ENCODE measurements around the gene RIOK2.

RIOK2 gene

DNA sequence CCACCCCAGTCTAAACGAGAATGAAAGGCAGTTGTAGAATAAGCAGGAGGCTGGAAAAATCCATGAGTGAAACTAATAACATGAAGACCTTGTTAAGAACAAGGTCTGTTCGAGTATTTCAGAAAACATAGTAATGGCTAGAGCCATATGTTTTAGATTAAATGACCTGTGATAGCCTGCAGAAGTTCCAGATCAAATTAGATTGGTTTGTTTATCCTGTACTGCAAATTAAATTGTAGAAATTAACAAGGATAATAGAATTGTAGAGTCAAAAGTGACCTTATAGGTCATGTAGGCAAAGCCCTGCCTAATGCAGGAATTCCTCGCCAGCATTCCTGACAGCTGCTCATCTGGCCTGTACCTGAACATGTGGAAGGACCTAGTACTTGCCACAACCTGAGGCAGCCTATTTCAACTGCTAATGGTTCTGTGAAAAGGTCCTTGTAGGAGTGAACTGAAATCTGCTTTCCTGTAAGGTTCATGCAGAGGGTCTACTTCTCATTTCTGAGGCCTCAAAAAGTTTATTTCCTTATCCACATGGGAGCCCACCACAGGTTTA is 57.8 kb downstream of the RIOK2 start:
- DNase-seq (ENCODE audit: low read depth) = no peak

DNA sequence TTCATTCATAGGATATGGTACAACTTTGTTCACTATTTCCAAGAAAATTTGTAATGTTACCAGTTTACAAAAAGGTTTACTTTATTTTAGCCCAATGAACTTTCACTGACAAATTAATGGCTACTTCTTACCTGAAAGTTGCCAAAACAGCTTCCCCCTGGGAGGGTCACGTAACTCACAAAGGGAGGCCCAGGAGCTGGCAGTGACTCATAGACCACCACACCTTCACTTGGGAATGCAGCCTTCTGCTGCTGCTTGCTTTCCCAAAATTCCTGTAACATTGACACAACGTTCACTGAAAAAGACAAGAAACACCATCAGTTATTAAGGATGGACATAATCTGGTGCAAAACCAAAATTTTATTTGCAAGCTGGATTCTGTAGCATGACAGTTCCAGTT is 58.7 kb downstream of the RIOK2 start:
- no peak for DNase-seq (ENCODE audit: low read depth)

DNA sequence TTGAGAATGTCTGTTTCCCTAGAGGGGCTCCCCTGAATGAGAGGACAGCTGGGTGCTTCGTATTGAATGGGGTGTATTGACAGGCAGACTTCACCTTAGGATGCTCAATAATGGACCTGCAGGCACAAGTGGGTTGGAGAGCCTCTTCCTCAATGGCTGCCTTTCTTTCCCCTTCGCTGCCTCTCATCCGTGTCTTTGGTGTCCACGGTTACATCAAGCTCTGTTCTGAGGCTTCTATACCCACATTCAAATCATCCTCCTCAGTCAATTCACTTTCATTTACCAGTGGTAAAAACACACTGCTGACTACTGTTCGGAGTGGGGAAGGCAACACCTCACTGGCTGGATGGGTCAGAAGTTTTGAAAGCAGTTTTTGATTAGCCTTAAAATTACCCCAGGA is 61.2 kb downstream of the RIOK2 start:
- no peak for DNase-seq (ENCODE audit: low read depth)

DNA sequence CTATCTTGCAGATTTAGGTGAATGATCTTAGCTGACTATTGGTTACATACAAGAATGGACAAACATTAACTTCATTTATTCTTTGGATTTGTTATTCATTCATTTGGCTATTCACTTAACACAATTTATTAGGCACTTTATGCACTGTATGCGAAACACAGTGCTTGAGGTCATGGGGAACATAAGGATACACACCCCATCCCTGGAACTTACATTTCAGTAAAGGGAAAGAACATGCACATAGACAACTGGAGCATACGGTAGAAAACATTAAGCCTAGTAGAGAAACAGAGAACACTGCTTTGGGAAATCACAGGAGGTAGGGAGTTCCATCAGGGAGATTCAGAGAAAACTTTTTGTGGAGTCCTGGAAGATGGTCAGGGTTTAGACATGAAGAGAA is 62.9 kb downstream of the RIOK2 start:
- no peak for DNase-seq (ENCODE audit: low read depth)

DNA sequence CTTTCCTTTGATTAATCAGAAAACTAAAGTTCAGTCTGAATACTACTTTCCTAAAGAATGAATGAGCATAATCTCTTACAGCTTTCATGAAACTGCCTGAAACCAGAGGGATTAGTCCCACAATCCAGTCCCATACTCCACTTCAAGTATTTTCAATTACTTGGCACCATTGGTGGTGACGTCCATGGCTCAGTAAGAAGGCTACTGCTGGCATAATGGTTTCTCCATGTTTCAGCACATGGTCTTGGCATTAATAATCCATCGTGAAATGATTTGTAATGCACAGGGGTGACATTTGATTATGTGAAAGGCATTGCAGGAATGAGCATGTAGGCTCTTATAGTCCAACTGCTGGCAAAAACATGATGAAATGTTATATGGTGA is 64.0 kb downstream of the RIOK2 start:
- no peak for DNase-seq (ENCODE audit: low read depth)

DNA sequence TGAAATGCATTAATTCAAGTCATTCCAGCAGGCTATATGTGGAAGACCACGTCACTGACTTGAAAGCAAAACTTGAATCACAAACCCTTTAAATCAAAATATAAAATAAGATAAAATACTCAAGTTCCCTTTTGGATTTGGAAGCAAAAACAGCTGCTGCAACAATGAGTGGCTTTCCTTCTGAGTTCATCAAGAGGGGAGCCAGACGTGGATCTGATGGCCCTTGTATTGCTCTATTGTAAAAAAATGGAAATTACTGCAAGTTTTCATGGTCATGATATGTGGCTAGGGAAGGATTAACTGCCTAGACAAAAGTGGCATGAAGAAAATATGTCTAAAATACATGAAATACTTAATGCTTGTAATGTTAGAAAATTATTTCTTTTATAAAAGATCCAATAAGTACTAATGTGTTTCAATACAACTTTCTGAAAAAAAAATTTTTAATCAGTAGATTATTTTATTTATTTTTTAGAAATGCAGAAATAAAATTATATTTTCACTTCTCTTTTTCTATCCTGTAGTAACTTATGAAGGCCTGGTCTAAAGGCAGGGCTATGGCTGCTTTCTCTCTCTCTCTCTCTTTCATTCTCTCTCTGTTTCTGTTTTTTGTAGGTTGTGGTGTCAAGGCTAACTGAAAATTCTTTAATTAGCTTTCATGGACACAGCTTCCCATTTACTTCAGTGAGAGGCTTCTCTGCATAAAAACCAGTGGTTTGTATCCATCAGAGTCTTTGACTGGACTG is 64.6 kb downstream of the RIOK2 start:
- no peak for DNase-seq (ENCODE audit: low read depth)

DNA sequence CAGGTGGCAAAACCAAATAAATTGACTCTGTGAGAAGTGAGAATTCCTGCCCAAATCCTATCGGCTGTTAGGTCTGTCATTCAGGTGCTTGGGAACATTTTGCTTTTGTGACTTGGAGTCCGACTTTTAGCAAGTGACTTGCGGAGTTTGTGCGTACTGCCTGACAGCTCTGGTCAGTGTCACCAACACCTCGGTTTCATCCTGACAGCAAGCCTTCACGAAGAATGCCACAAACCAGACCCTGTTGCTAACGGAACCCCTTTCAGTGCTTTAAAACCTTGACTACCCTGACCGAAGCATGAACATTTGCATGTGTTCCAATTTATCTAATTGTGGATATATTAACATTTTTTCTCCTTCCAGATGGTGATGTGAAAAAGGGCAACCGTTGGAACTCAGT is 67.1 kb downstream of the RIOK2 start:
- DNase-seq (ENCODE audit: low read depth) = no peak

DNA sequence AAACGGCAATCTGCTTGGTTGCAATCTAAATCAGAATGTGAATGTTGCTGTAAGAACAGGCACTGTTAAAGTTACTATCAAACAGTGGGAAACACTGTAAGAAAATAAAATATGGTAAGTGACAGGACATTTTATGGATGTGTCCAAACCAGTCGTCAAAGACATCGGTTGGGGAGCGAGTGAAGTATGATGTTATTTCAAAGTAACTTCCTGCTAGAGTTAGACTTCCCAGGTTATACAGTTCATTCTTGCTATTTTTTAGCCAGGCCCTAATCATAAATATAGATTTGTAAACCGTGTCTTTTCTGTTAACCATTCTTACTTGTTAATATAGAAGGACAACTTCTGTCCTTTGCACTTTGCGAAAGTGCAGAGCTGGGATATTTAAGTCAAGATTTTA is 70.8 kb downstream of the RIOK2 start:
- no peak for DNase-seq (ENCODE audit: low read depth)

DNA sequence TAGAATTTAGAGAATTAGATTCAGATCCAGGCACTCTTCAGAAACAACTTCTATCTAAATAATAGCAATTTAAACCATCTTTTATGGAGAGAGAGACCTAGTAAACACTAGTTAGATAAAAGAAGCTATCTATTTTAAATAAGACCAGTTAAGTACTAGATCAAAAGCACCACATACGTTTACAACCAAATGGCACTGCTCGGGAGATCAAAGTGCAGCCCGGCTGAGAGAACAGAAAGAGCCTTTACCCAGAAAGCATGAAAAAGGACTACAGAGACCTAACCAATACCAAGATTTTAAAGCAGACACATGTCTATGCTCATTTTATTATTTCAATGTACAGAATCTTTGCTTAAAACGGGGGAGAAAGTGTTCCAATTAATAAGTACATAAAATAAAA is 71.4 kb downstream of the RIOK2 start:
- no peak for DNase-seq (ENCODE audit: low read depth)

DNA sequence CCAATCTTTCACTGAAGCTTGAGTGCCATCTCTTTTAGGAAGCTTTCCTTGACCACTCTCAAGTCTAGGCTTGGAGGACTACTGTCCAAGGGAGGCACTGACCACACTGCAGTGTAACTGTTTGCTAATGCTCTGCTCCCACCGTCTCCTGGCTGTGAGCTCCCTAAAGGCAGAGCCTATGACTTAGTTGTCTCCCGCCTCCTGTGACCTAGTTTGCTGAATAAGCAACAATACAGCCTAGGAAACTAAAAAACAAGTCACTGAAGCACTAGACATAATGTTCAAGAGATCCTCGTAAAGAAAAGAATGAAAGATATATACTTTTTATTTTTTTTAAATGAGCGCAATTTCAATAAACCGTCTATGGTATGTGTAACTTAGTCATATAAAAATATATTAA is 72.0 kb downstream of the RIOK2 start:
- no peak for DNase-seq (ENCODE audit: low read depth)

Measured in fibroblast of the conjunctiva (primary cell).